ENCODE measurements around the gene LIM2.
A peak's percentile ranks its signal among the peaks of the same experiment; 100 is the strongest.
"Not testable (repeated sequence)": the region's sequence is repeated elsewhere in the genome, so short reads cannot be mapped to it uniquely, and the experiment has no call there.

Gene LIM2

GRCh38 chr19:51387924-51388389 is at the start of gene LIM2:
Gene LIM2, minus strand, starts transcription at chr19:51387974. Its CDS starts 531 bp downstream, at chr19:51387443.
- no peak for DNase-seq

- DNase-seq = no peak
These were observed 46.7 kb upstream of the LIM2 start for GRCh38 chr19:51434456-51434855.

GRCh38 chr19:51433043-51433442 is 45.3 kb upstream of the LIM2 start:
- no peak for DNase-seq

GRCh38 chr19:51431124-51431523 is 43.4 kb upstream of the LIM2 start:
- DNase-seq = no peak

- DNase-seq = no peak
These were observed 42.4 kb upstream of the LIM2 start for GRCh38 chr19:51430221-51430620.

- DNase-seq = no peak
These were observed 39.4 kb upstream of the LIM2 start for GRCh38 chr19:51427201-51427600.

GRCh38 chr19:51422053-51422448 is 34.3 kb upstream of the LIM2 start:
- DNase-seq = peak; percentile 61

- DNase-seq = no peak
These were observed 33.7 kb upstream of the LIM2 start for GRCh38 chr19:51421229-51422052.

- not testable (repeated sequence) for DNase-seq
These were observed 32.7 kb upstream of the LIM2 start for GRCh38 chr19:51420511-51420910.

- no peak for DNase-seq
These were observed 30.9 kb upstream of the LIM2 start for GRCh38 chr19:51418707-51419106.

GRCh38 chr19:51417810-51418157 is 30.0 kb upstream of the LIM2 start:
- DNase-seq = no peak

GRCh38 chr19:51417107-51417809 is 29.5 kb upstream of the LIM2 start, which contains the start of gene SIGLEC10:
Gene SIGLEC10, minus strand, starts transcription at chr19:51417642. Its CDS starts 61 bp downstream, at chr19:51417581.
- DNase-seq = no peak

- not testable (repeated sequence) for DNase-seq
These were observed 28.6 kb upstream of the LIM2 start for GRCh38 chr19:51416422-51416821.

- no peak for DNase-seq
These were observed 27.4 kb upstream of the LIM2 start for GRCh38 chr19:51415187-51415586.

- no peak for DNase-seq
These were observed 23.4 kb upstream of the LIM2 start for GRCh38 chr19:51410950-51411748.

GRCh38 chr19:51407511-51408131 is 19.8 kb upstream of the LIM2 start:
- DNase-seq = no peak

- DNase-seq = no peak
These were observed 14.3 kb upstream of the LIM2 start for GRCh38 chr19:51402117-51402516.

- not testable (repeated sequence) for DNase-seq
These were observed 12.2 kb upstream of the LIM2 start for GRCh38 chr19:51399936-51400335.

GRCh38 chr19:51399231-51399630 is 11.5 kb upstream of the LIM2 start:
- no peak for DNase-seq

GRCh38 chr19:51398096-51398704 is 10.4 kb upstream of the LIM2 start:
- no peak for DNase-seq

- DNase-seq = not testable (repeated sequence)
These were observed 9.7 kb upstream of the LIM2 start for GRCh38 chr19:51397453-51397852.

GRCh38 chr19:51396175-51396574 is 8.4 kb upstream of the LIM2 start:
- no peak for DNase-seq

Measured in stimulated activated naive CD4-positive, alpha-beta T cell treated with Interleukin-2 at 50 U/mL for 16 hours (primary cell).